ENCODE measurements around the gene UQCRQ. TPM values are rescaled to one million over a fixed set of nuclear protein-coding genes. Genes with fewer than 3 reads are reported as not detected.

UQCRQ gene
- total and polyA plus RNA-seq, 2 of the 13 experiments (the other 11 are each of a cell fraction or from before 2014, with no cell fraction given), result 257 to 575 TPM

DNA sequence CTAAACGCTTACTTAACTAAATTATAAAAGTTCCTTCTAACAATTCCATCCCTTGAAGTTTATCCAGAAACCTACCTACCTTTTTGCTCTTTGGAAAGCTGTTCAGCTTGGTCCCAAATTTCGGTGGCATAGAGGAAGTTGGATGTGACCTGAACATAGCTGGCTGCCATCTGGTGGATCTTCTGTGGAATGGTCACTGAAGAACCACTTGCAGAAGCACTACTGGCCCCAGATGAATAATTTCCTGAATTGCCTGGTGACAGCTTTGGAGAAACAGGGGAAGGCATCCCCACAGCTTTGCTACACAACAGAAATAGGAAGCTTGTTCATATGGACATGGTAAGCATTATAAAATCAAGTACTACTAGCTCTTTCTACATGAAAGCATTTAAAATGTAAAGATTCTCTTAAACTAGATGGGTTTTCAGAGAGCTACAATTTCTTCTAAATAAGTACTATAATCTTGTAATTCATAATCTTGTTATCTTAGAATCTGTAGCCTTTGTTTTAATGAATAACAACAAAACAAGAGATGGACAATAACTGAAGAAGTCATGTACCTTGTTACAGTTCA lies 16.9 kb downstream of the UQCRQ start (continued):
- TF ChIP-seq NR2F6 (IDR thresholded peaks at IDR 0.05), result no peak
- TF ChIP-seq NR2F6 (CRISPR knock-in tag; IDR thresholded peaks at IDR 0.05), result peak; percentile 24; the same call in 1 of the 2 replicates
- TF ChIP-seq SYNCRIP (IDR thresholded peaks at IDR 0.05; ENCODE audit: insufficient read depth, low read depth, low read length), result no peak
- 0 out of 2 replicates have a peak, but pooled peaks have one; percentile 6 for TF ChIP-seq FOSL2 (CRISPR knock-in tag; IDR thresholded peaks at IDR 0.05)
- TF ChIP-seq ZNF331 (CRISPR knock-in tag; IDR thresholded peaks at IDR 0.05), result 0 out of 2 replicates have a peak, but pooled peaks have one; percentile 35
- TF ChIP-seq ELF1 (CRISPR knock-in tag; IDR thresholded peaks at IDR 0.05), result 0 out of 2 replicates have a peak, but pooled peaks have one; percentile 33
- peak; percentile 57; the same call in 1 of the 2 replicates for TF ChIP-seq SP140L (CRISPR knock-in tag; IDR thresholded peaks at IDR 0.05; ENCODE audit: borderline replicate concordance)
- TF ChIP-seq, protein P1, sequence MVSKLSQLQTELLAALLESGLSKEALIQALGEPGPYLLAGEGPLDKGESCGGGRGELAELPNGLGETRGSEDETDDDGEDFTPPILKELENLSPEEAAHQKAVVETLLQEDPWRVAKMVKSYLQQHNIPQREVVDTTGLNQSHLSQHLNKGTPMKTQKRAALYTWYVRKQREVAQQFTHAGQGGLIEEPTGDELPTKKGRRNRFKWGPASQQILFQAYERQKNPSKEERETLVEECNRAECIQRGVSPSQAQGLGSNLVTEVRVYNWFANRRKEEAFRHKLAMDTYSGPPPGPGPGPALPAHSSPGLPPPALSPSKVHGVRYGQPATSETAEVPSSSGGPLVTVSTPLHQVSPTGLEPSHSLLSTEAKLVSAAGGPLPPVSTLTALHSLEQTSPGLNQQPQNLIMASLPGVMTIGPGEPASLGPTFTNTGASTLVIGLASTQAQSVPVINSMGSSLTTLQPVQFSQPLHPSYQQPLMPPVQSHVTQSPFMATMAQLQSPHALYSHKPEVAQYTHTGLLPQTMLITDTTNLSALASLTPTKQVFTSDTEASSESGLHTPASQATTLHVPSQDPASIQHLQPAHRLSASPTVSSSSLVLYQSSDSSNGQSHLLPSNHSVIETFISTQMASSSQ (IDR thresholded peaks at IDR 0.05; ENCODE audit: low read depth), result no peak
- TF ChIP-seq, protein P1 (CRISPR knock-in tag; IDR thresholded peaks at IDR 0.05; ENCODE audit: borderline replicate concordance), result no peak
- peak; percentile 96 for TF ChIP-seq SMC3 (IDR thresholded peaks at IDR 0.05; ENCODE audit: low read length)
- 0 out of 2 replicates have a peak, but pooled peaks have one; percentile 51 for TF ChIP-seq IKZF5 (CRISPR knock-in tag; IDR thresholded peaks at IDR 0.05)
- TF ChIP-seq NAIF1 (CRISPR knock-in tag; IDR thresholded peaks at IDR 0.05; ENCODE audit: borderline replicate concordance), result 0 out of 2 replicates have a peak, but pooled peaks have one; percentile 33
- TF ChIP-seq ZNF720 (CRISPR knock-in tag; IDR thresholded peaks at IDR 0.05), result no peak
- no peak for TF ChIP-seq ZSCAN25 (CRISPR knock-in tag; IDR thresholded peaks at IDR 0.05)
- peak; percentile 36 to 66; a peak in 1 of 4 replicates for TF ChIP-seq HMGXB4 (CRISPR knock-in tag; IDR thresholded peaks at IDR 0.05; ENCODE audit: borderline replicate concordance in 1 of 2, low read depth in 1 of 2)
- peak; percentile 48; the same call in 1 of the 2 replicates for TF ChIP-seq ETV5 (CRISPR knock-in tag; IDR thresholded peaks at IDR 0.05; ENCODE audit: borderline replicate concordance)
- TF ChIP-seq MXI1 (IDR thresholded peaks at IDR 0.05; ENCODE audit: borderline replicate concordance, low read depth, low read length), result no peak
- TF ChIP-seq ZNF75D (CRISPR knock-in tag; IDR thresholded peaks at IDR 0.05; ENCODE audit: borderline replicate concordance), result no peak
